Right cardiac atrium (tissue), 5 donors: ENCODE data around the gene RCN2. TPM values are rescaled to one million over a fixed set of nuclear protein-coding genes. Genes with fewer than 3 reads are reported as not detected.

Experiments used
- ATAC-seq, 2 donors: fragments of 200-7000 bp; cut with Tn5 transposase; one replicate each; pipeline versions ENCODE4 v1.8.0 to v1.9.1; 2020; ENCODE audit warnings: moderate library complexity in 2 of 2, mild to moderate bottlenecking in 1 of 2
- DNase-seq, 3 donors: peaks; one replicate each; pipeline ENCODE4 v3.0.0-alpha.2; 2020
- H3K27ac ChIP-seq: one replicate; pipeline ENCODE4 v1.5.1; 2013; ENCODE audit warnings: mild to moderate bottlenecking, low read length, control low read depth, moderate library complexity
- H3K27me3 ChIP-seq: one replicate; pipeline ENCODE4 v1.6.1; 2013; ENCODE audit not compliant: control insufficient read depth, insufficient read depth
- H3K4me1 ChIP-seq: one replicate; pipeline ENCODE4 v1.6.1; 2013; ENCODE audit warnings: low read length; ENCODE audit not compliant: control insufficient read depth, insufficient read depth
- H3K4me3 ChIP-seq: one replicate; pipeline ENCODE4 v1.5.1; 2013; ENCODE audit warnings: low read length, control low read depth
- H3K9me3 ChIP-seq: one replicate; pipeline ENCODE4 v1.6.1; 2013; ENCODE audit warnings: low read length; ENCODE audit not compliant: control insufficient read depth
- WGBS: extraction: QIAGEN DNeasy Blood & Tissue Kit; methylation state at CpG from one replicate; pipeline ENCODE4 v1.1.7; 2013; 5-methylcytosine and 5-hydroxymethylcytosine counted together
- intact Hi-C, 4 donors: fragments of 100-400 bp; cut with DNase I; formaldehyde crosslinking; loops; one replicate each; pipeline versions ENCODE4 v1.11.0 to v1.14.0; 2022 to 2023
- polyA plus RNA-seq: library from polyadenylated mRNA; stranded (reverse); fragments of 200-250 nt; gene quantifications from one replicate; pipeline ENCODE4 v1.2.3, GENCODE V29; 2013
- total RNA-seq, 4 donors: library from RNA; stranded (reverse); fragmentation: NEBNext Ultra II Directional; extraction: Animal tissue kit (Norgen Biotek cat#: 25700); gene quantifications; one replicate each; pipeline ENCODE4 v1.2.1, GENCODE V29; 2021
- donor health status: healthy with polysubstance abuse.
- donor health status: DM: no; HTN: yes; CAD: no.
- donor health status: DM: no; HTN: no; CAD: no.
- donor health status: DM: no; HTN: yes; CAD: no; lungs with severe emphysema.
- donor health status: DM: yes; HTN: yes; CAD: no.

Gene RCN2
- total and polyA plus RNA-seq, 5 donors = 25.1 to 36.0 (median 30.1) TPM

DNA sequence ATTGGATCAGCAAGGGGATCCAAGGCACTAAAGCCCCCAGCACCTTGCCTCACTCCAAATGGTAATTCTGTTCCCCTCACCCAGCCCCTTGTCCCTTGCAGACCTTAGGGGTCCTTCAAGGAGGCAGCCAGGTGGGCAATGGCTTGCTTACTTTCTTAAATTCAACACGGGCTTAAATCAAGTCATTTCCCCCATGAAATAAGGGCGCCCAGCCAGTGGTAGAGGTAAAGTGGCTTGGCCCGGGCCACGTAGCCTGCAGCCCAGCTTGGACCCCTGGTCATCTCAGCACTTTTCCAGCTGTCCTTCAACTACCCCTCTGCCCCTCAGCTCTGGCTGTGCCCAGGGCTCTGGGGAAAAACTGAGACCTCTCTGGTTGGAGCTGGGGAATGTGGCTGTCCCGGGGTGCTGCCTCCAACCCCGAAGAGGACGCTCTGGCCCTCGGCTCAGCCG lies 64.6 kb downstream of the RCN2 start:
- no peak for DNase-seq
- no peaks in the 10 kb centered on the region for H3K9me3 ChIP-seq
- H3K27me3 ChIP-seq = no peaks in the 10 kb centered on the region
- H3K4me3 ChIP-seq = no peak overlapping the region
- peaks cover 5% of the 10 kb centered on the region for H3K4me1 ChIP-seq
- intact Hi-C loops = no loop called here
- 40% methylated on average over 9 of the region's 9 CpGs for WGBS
- ATAC-seq = no peak
- H3K27ac ChIP-seq = no peak overlapping the region

- Histone ChIP-seq H3K4me1 (peaks cover 5% of the 10 kb centered on the region), H3K27ac (no peak overlapping the region), H3K4me3 (no peak overlapping the region), H3K27me3 (no peaks in the 10 kb centered on the region), H3K9me3 (no peaks in the 10 kb centered on the region)
- DNase-seq (peak; percentile 51 to 86 (median 84)), ATAC-seq (peak; percentile 68 to 73)
- intact Hi-C loops = no loop called here
- WGBS = 61% methylated on average over 14 of the region's 14 CpGs
Observed at GRCh38 chr15:76996526-76997401, 65.2 kb downstream of the RCN2 start.

DNA sequence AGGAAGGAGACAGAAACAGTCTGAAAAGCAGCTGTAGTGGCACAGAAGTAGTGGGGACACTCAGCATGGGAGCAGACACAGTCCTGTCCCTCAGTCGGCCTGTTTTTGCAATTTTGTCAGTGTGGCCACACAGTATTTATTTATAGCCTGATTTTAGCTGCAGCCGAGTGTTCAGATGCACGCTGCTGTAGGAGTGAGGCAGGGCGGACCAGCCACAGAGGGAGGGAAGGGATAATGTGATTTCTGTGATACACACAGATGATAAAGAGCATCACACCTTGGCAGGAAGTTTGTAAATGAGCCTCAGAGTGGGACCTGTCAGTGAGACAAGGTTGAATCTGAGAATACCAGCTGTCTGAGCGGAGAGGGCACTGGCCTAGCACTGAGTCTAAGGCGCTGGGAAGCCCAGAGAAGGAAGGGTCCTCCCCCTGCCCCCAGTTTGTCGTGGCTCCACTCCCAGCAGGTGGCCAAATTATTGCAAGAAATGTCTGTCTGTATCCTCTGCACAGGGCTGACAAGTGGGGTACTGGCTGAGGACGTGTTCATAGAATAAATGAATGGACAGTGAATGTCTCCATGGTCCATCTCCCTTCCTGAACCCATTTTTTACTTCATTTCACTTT lies 67.2 kb downstream of the RCN2 start:
- no peak overlapping the region for H3K4me3 ChIP-seq
- DNase-seq (no peak), ATAC-seq (no peak)
- no peak overlapping the region for H3K27ac ChIP-seq
- peaks cover 5% of the 10 kb centered on the region for H3K4me1 ChIP-seq
- H3K27me3 ChIP-seq = no peaks in the 10 kb centered on the region
- no peaks in the 10 kb centered on the region for H3K9me3 ChIP-seq
- 78% methylated on average over 8 of the region's 8 CpGs for WGBS
- intact Hi-C loops = no loop called here

DNA sequence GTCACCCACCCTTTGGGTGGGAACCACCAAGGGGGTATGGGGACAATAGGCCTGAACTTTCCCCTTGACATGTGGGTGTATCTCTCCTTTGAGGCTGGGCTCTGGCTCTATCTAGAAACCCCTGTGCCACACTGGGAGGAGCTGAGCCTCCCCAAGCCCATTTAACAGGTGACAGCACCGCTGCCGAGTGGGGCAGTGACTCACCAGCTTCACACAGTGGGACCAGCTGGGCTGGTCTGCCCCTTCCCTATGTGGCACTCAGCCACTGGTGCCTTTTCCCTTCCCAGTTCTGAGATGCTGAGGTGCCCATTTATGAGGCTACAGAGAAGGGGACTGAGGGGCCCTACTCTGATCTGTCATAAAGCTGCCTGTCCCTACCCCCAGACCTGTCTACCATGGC lies 68.4 kb downstream of the RCN2 start:
- WGBS = 87% methylated on average over 2 of the region's 2 CpGs
- Histone ChIP-seq H3K4me3 (no peak overlapping the region), H3K27ac (no peak overlapping the region), H3K9me3 (no peaks in the 10 kb centered on the region), H3K27me3 (no peaks in the 10 kb centered on the region), H3K4me1 (peaks cover 5% of the 10 kb centered on the region)
- no peak for ATAC-seq
- DNase-seq = no peak
- intact Hi-C loops = no loop called here

DNA sequence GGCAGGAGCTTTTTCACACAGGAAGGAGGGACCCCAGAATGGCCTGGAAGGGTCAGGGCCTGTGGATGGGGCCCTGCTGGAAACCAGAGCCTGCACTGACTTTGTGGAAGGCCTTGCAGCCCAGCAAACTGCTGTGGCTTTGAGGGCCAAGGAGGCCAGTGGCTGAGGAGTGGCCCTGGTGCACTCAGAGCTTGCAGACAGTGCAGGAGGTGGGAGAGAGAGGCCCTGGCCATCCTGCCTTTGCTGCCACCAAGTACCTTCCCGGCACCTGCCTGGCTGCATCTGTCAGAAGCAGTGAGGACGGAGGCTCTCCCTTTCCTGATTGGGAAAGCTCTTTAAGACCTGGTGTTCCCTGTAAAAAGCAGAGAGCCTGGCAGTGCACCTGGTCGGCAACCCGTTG lies 69.8 kb downstream of the RCN2 start:
- intact Hi-C loops = no loop called here
- Histone ChIP-seq H3K4me3 (no peak overlapping the region), H3K9me3 (no peaks in the 10 kb centered on the region), H3K27ac (no peak overlapping the region), H3K27me3 (no peaks in the 10 kb centered on the region), H3K4me1 (peaks cover 5% of the 10 kb centered on the region)
- DNase-seq (no peak), ATAC-seq (no peak)
- 74% methylated on average over 4 of the region's 4 CpGs for WGBS

DNA sequence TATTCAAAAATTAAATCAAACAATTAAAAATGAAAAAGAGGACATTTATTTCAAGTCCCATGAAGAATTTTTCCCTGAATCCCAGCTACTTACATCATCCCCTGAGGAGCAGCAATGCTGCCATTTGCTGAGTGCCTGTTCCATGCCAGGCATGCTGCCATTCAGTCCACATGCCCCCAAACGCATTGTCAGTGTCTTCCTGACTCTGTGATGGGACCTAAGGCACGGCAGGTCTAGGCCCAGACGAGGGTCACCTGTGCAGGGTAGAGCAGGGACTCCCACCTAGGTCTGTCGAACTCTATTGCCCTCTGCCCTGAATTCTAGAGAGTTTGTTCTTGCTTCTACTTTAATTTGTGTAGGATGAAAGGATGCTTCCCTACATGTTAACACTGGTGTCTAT lies 70.4 kb downstream of the RCN2 start:
- no peak for DNase-seq
- WGBS = 74% methylated on average over 4 of the region's 4 CpGs
- Histone ChIP-seq H3K4me3 (no peak overlapping the region), H3K4me1 (no peaks in the 10 kb centered on the region), H3K27me3 (no peaks in the 10 kb centered on the region), H3K27ac (no peak overlapping the region), H3K9me3 (no peaks in the 10 kb centered on the region)
- ATAC-seq = no peak
- intact Hi-C loops = no loop called here

- Histone ChIP-seq H3K27me3 (no peaks in the 10 kb centered on the region), H3K4me1 (no peaks in the 10 kb centered on the region), H3K4me3 (no peak overlapping the region), H3K27ac (no peak overlapping the region), H3K9me3 (no peaks in the 10 kb centered on the region)
- DNase-seq = no peak
- WGBS = 76% methylated on average over 7 of the region's 7 CpGs
- ATAC-seq = no peak
- intact Hi-C loops = no loop called here
Observed at GRCh38 chr15:77002436-77002835, 70.9 kb downstream of the RCN2 start.

- Histone ChIP-seq H3K27me3 (no peaks in the 10 kb centered on the region), H3K4me3 (no peak overlapping the region), H3K4me1 (no peaks in the 10 kb centered on the region), H3K9me3 (no peaks in the 10 kb centered on the region), H3K27ac (peak overlapping the region; percentile 20)
- intact Hi-C loops = no loop called here
- ATAC-seq = peak; percentile 66 to 72
- WGBS = 75% methylated on average over 16 of the region's 16 CpGs
- DNase-seq = peak; percentile 45 to 80 (median 73)
Observed at GRCh38 chr15:77002954-77003912, 71.7 kb downstream of the RCN2 start.

Other genes starting within 250 kb of the RCN2 start
- gene SCAPER, start 26.4 kb upstream of the RCN2 start, total RNA-seq = 10 to 100 TPM; 35.9 to 43.5 (median 37.7) TPM
- 16.3 TPM for gene SCAPER, start 26.4 kb upstream of the RCN2 start, polyA plus RNA-seq
- gene PSTPIP1, start 63.4 kb downstream of the RCN2 start, total RNA-seq = 1 to 10 TPM; 2.9 to 6.0 (median 5.5) TPM
- gene PSTPIP1, start 63.4 kb downstream of the RCN2 start, polyA plus RNA-seq = 1.9 TPM
- 100 to 1,000 TPM; 124 to 135 (median 127) TPM for gene TSPAN3, start 139.4 kb downstream of the RCN2 start, total RNA-seq
- gene TSPAN3, start 139.4 kb downstream of the RCN2 start, polyA plus RNA-seq = 129 TPM